Muscle of back (tissue), 11 donors: ENCODE results near the gene TMC2. TPM values are rescaled to one million over a fixed set of nuclear protein-coding genes. Genes with fewer than 3 reads are reported as not detected.
A peak's percentile ranks its signal among the peaks of the same experiment; 100 is the strongest.

ENCODE experiments used
- DNase-seq, 3 donors: peaks; one replicate each; pipeline versions ENCODE4 v3.0.0 to v3.0.0-alpha.2; 2013
- polyA plus RNA-seq, 10 donors: library from polyadenylated mRNA; unstranded; fragments of 120-200 nt; gene quantifications; one replicate each; pipeline ENCODE4 v1.2.1, GENCODE V29; 2013; ENCODE audit not compliant: insufficient read length in 10 of 10

The TMC2 gene
- polyA plus RNA-seq, 10 donors: 0.04 to 0.27 (median 0.06) TPM; not detected in 2

DNA sequence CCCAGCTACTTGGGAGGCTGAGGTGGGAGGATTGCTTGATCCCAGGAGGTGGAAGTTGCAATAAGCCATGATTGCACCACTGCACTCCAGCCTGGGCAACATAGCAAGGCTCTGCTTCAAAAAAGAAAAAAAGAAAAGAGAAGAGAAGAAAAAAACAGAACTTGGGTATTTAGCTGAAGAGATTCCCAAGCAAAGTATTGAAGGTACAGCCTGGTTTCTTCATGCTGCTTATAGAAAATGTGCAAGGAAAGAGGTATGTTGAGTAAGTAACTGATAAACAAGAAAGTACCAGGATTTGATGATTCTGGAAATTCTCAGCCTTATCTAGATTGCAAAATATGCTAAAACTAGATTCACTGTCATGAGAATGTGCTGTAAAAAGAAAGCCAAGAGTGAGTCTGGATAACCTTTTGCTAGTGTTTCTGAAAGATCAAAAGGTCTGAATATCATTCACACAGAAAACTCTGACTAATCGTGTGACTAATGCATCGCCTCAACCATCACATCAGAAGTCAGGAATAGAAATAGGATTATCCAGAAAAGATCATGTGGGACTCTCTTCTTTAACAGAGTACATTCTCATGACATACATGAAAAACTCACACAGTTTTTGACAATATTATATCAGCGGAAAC, 83.7 kb downstream of the TMC2 start:
- DNase-seq: no peak

DNA sequence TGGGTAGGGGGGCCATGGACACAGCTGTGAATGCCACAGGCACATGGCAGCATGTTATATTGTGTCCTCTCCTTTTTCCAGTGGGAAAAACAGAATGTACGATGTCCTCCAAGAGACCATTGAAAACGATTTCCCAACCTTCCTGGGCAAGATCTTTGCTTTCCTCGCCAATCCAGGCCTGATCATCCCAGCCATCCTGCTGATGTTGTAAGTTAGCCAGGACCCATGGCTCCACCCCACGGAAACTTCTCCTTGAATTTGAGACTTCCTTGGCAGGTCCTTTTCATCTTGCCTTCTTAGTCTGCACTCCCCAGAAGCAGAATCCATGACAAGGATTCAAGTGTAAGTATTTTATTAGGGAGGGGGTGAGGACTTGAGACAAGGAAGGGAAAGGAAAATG, 87.8 kb downstream of the TMC2 start:
- DNase-seq: no peak

DNA sequence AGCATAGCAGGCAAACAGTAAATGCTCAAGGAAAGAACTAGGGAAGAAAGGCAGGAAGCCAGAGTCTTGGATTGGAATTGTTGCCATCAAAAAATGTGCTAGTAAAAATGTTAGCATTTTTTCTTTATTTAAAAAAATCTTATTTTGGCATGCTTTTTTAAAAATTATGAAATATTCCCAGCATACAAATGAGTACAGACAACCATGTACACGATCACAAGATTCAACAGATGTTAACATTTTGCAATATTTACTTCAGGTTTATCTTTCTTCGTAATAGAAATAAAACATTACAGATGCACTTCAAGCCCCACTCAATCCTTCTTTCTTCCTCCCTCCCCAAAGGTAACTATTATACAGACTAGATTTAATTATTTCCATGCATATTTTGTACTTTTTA, 88.7 kb downstream of the TMC2 start:
- no peak for DNase-seq

DNA sequence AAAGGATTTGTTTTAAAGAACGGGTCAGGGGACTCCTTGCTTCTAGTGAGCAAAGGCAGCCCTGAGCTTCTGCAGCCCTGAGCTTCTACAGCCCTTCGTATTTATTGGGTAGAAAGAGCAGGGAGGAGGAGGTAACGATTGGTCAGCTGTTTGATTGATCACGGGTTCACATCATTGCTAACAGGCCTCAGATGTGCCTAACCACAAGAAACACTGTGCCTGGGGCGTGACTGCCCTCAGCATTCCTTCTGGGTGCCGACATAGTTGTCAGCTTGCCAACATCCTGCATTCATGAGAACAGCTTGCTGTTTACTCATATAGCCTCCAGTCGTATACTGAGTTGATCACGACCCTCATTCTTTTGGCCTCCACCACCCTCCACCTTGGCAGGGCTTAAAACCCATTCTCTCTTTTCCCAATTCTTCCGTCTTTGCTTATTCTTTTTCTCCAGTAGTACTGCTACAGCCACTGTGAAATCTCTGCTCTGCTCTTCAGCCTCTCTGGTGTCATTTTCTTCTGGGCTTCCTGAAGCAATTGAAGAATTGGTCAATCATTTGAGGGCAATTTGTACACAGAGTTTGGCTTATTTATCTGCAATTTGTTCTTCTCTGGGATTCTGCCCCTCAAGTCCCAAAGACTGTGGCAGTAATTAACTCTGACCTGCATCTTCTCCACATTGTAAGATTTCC, 90.6 kb downstream of the TMC2 start:
- peak in 1 of 3 donors; percentile 12 for DNase-seq

DNA sequence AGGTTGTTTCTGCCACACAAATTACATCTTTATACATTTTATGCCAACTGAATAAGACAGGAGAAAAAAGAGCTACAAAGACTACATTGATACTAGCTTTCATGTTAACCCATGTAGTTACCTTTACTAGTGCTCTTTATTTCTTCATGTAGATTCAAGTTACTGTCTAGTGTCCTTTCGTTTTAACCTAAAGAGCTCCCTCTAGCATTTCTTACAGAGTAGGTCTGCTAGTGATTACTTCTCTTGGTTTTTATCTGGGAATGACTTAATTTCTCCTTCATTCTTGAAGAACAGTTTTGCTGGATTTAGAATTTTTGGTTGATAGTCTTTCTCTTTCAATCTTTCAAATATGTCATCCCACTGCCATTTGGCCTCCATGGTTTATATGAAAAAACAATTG, 94.9 kb downstream of the TMC2 start:
- no peak for DNase-seq

DNA sequence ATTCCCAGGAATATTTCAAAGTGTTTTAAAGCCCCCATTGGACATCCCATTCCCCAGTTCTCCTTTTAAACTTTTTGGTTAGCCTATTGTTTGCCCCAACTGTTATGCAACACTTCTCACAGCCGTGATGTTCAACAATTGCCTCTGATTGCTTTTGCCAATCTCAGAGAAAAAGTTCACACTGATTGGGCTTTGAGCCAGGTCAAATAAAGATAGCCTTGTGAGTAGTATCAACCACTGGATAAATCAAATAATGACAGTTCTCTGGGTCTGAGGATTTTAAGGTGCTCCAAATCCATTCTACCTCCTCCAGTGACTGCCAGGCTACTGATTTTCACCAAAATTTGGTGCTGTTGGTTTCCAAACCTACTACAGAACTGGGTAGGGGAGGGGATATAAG, 97.0 kb downstream of the TMC2 start:
- no peak for DNase-seq

DNA sequence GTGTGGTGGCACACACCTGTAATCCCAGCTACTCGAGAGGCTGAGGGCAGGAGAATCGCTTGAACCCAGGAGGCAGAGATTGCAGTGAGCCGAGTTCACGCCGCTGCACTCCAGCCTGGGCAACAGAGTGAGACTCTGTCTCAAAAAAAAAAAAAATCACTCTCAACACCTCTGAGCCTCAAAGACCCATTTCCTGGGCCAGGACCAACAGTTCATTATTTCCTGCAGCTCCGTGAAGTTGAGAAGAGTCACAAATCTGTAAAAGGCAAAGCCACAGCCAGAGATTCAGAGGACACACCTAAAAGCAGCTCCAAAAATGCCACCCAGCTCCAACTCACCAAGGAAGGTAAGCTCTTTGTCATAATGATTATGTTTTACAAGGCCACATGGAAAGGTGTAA, 100.9 kb downstream of the TMC2 start:
- no peak for DNase-seq

DNA sequence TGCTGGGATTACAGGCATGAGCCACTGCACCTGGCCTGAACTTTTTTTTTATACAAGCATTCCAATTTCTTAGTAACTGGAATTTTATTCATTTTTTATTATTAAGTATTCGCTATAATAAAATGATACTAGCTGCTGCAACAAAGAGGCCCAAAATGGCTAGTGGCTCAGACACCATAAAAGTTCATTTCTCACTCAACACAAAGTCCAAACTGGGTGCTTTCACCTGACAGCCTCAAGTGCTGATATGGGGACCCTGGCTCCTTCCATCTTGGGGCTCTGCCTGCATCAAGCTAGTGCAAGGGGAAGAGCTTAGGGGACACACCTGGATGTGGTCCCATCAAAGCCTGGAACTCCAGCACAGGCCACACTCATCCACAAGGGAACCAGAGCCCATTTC, 103.9 kb downstream of the TMC2 start:
- no peak for DNase-seq

DNA sequence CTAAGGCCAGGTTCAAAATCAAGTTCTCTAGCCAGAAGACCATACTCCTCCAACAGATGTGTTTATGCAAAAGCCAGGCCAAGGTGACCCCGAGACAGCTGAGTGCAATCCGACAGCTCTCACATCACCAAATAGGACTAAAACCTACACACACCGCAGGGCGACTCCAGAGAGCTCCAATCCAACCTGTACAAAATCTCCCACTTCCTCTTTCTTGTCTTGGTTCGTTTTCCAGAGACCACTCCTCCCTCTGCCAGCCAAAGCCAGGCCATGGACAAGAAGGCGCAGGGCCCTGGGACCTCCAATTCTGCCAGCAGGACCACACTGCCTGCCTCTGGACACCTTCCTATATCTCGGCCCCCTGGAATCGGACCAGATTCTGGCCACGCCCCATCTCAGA, 104.5 kb downstream of the TMC2 start:
- no peak for DNase-seq

DNA sequence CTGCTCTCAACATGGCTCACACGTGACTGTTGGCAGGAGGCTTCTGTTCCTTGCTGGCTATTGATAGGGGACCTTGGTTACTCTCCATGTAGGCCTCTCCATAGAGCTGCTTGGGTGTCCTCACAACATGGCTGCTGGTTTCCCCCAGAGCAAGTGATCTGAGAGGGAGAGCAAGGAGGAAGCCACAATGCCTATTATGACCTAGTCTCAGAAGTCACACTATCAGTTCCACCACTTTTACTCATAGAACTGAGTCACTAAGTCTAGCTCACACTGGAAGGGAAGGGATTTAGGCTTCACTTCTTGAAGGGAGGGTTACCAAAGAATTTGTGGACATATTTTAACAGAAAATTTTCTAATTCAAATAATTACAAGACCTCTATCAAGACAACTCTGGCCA, 107.3 kb downstream of the TMC2 start:
- DNase-seq: no peak

DNA sequence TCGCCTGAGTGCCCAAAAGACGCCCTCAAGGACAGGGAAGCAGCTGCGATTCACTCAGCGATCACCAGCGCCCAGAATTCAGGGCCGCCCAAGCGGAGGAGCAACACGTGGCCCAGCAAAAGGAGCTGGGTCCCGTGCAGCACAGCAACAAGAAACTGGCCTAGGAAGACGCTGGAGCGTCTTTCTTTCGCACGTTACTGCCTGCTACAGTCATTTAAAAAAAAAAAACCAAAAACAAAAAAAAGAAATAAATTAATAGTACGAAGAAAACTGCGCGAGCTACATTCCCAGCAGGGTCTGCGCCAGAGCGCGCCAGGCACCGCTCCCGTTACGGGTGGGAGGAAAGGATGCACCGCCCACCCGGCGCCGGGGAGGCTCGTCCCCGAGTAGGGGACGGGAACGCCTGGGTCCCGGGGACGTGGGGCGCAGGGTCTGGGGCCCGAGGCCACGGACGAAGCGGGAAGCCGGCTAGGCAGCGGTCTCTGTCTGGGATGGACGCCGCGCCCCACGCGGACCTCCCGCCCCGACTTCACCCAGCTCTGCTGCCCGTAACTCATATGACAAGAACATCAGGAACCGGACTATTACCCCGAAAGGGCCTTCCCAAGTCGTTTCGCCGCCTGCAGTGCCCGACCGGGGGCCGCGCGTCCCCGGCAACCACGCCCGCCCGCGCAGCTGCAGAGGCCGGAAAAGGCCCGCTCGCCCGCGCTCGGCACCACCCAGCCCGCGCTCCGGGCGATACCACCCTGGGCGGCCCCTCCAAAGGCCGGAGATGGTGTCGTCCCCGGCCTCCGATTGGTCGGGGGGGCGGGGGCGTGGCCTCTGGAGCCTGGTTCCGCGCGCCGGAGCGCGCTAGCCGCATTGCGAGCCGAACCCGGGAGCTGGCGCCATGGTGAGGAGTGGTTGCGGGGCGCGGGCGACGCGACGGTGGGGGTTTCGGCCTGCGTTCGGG, 115.7 kb downstream of the TMC2 start, which contains the start of gene NOP56:
Gene NOP56, plus strand, starts transcription at position 861 of the 952 bp plus-strand sequence. Its CDS starts 29 bp downstream, at position 890.
- peak; percentile 92 to 98 (median 96) for DNase-seq

DNA sequence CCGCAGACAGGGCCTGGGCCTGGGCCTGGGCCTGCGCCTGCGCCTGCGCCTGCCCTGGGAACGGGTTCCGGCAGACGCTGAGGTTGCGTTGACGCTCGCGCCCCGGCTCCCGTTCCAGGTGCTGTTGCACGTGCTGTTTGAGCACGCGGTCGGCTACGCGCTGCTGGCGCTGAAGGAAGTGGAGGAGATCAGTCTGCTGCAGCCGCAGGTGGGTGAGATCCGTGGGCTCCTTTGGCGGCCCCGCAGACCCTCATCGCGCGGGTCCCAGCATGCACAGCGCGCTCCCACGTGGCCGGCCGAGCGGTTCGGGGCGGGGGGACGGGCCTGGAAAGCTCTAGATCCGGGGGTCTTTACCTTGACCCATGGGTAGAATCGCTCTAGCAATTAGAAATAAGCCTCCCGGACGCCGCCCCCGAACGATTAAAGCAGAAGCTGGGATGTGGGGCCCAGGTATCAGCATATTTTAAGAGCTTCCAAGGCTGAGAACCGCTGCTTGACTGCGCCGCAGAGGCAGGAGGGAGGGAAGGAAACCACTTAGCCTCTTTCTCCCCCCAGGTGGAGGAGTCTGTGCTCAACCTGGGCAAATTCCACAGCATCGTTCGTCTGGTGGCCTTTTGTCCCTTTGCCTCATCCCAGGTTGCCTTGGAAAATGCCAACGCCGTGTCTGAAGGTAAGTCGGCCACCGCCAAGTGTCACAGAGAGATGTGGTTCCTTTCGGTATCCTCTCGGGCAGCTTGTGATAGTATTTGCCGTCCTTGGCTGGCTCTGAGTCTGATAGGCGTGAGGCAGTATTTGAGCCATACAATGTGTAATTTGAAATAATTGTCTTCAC, 116.6 kb downstream of the TMC2 start:
- peak in 1 of 3 donors; percentile 8 for DNase-seq

DNA sequence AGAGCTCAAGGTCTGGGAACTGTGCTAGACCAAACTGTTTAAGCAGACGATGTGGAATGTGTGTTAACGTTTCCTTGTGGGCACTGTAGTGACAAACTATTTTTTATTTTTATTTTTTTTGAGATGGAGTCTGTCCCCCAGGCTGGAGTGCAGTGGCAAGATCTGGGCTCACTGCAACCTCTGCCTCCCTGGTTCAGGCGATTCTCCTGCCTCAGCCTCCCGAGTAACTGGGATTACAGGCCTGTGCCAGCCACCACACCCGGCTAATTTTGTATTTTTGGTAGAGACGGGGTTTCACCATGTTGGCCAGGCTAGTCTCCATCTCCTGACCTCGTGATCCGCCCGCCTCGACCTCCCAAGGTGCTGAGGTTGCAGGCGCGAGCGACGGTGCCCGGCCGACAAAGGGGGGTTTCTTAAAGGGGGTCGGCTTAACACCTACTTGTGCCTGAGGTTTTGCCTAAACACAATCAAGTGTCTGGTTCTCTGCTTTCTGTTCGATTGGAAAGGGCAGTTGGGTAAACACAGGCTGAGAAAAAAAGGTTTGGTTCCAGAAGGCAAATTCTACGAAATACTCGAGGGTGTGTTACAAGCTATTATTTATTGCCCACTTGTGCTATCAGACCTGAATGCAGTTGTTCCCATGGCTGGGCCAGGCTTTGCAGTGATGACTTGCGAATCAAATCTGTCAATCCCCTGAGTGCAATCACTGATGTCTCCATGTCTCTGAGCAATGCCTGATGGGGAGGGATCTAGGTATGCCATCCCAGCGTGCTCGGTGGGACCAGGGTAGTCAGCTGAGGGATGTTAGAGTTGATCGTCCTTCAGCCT, 117.4 kb downstream of the TMC2 start:
- no peak for DNase-seq

DNA sequence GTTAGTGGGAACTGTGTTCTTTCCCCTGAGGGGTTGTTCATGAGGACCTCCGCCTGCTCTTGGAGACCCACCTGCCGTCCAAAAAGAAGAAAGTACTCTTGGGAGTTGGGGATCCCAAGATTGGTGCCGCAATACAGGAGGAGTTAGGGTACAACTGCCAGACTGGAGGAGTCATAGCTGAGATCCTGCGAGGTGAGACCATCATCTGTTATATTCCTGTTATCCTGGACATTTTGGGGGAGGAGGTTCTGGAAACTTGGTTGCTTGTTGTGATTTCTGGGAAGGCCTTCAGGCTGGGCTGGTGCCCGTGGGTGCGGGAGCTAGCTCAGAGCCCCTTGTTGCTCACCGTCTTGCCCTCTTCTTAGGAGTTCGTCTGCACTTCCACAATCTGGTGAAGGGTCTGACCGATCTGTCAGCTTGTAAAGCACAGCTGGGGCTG, 118.0 kb downstream of the TMC2 start:
- no peak for DNase-seq

DNA sequence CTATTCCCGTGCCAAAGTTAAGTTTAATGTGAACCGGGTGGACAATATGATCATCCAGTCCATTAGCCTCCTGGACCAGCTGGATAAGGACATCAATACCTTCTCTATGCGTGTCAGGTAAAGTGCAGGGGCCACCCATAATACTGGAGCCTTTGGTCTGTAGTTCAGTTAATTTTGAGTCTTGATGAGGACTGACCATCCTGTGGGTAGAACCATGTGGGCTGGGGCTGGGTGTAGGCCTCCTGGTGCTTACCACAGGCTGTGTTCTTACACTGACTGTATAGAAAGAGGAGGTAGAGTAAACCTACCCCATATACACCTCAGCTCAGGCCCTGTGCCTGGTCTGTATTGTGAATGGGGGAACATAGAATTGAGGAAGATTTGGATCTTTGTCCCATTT, 118.5 kb downstream of the TMC2 start:
- DNase-seq: no peak

DNA sequence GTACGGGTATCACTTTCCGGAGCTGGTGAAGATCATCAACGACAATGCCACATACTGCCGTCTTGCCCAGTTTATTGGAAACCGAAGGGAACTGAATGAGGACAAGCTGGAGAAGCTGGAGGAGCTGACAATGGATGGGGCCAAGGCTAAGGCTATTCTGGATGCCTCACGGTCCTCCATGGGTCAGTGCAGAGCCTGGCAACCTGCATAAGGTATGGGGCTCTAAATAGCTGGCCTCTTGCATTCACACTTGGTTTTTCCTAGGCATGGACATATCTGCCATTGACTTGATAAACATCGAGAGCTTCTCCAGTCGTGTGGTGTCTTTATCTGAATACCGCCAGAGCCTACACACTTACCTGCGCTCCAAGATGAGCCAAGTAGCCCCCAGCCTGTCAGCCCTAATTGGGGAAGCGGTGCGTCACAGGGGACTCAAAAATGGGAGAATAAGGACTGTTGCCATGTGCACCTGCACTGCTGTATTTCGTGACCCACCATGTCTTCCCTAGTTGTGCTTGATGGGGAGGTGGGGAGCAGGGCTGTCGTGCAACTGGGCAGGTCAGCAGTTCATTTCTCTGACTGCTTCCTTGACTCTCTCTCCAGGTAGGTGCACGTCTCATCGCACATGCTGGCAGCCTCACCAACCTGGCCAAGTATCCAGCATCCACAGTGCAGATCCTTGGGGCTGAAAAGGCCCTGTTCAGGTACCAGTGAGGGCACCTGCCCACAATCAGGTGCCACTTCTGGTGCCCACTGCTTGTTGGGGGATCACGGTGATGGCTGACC, 119.2 kb downstream of the TMC2 start:
- DNase-seq: no peak

DNA sequence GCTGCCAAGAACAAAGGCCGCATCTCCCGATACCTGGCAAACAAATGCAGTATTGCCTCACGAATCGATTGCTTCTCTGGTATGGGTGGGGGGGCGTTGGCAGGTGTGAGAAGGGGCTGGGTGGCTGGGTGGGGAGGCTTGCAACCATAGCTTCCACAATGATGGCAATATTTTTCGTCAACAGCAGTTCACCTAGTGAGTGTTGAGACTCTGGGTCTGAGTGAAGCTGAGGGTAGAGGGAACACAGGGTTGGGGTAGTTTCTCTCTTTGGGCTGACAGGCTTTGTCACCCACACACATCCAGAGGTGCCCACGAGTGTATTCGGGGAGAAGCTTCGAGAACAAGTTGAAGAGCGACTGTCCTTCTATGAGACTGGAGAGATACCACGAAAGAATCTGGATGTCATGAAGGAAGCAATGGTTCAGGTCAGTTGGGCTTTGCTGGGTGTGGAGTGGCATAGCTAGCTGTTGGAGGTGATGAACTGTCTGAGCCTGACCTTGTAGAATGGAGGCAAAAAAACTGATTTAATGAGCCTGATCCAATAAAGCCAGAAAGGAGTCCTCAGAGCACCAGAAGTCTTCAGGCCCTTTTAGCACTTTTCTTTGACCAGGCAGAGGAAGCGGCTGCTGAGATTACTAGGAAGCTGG, 120.2 kb downstream of the TMC2 start:
- DNase-seq: no peak

DNA sequence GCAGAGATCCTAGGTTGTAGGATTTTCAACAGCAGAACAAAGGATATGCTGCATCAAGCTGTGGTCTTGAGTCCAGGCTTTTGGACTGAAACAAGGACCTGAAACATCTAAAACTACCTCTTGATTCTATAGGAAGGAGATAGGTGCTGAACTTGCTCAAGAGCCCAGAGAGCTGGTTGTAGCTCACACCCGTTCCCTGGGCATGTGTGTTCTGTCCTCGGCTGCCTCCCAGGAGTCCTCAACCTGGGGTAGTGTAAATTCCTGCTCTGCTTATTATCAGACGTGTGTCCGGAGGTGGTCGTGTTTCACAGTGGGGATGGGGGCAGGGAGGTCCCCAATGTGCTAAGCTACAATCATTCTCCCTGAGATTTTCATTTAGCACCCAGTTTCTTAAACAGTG, 120.9 kb downstream of the TMC2 start:
- no peak for DNase-seq

DNA sequence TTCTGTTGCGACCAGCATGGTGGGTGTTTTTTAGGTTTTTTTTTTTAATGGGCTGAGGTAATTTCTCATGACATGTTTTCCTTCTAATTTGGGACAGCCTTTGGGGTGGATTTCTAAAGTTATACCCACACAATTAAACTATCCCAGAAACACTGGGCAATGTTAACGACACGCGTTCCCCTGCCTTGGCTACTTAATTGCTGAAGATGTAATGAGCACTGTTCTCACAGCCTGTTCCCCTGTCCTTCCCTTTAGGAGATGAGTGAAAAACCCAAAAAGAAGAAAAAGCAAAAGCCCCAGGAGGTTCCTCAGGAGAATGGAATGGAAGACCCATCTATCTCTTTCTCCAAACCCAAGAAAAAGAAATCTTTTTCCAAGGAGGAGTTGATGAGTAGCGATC, 121.3 kb downstream of the TMC2 start:
- DNase-seq: no peak
